MM.1S (cell line): ENCODE measurements around the gene ASPRV1.

Source experiments
- DNase-seq: peaks from one replicate; pipeline ENCODE4 v3.0.0-alpha.2; 2015
- H2AFZ ChIP-seq: fragments of 300-600 bp; sonication (generic); 2 replicates; pipeline ENCODE4 v1.6.0; 2016; ENCODE audit warnings: antibody characterized with exemption, low read length
- H3F3A ChIP-seq: fragments of 300-600 bp; sonication (generic); 2 replicates; pipeline ENCODE4 v1.6.1; 2016; ENCODE audit warnings: mild to moderate bottlenecking, antibody characterized with exemption, low read length, moderate library complexity, mixed read lengths; ENCODE audit not compliant: insufficient read depth
- H3K27ac ChIP-seq: fragments of 300-600 bp; sonication (generic); 2 replicates; pipeline ENCODE4 v1.5.1; 2016; ENCODE audit warnings: mild to moderate bottlenecking, low read length
- H3K27me3 ChIP-seq: fragments of 300-600 bp; sonication (generic); replicated peaks from 2 replicates; pipeline ENCODE4 v1.6.0; 2016; ENCODE audit warnings: low read length; ENCODE audit not compliant: insufficient read depth
- H3K36me3 ChIP-seq: fragments of 300-600 bp; sonication (generic); replicated peaks from 2 replicates; pipeline ENCODE4 v1.6.1; 2016; ENCODE audit warnings: mild to moderate bottlenecking, low read length, mixed read lengths; ENCODE audit not compliant: insufficient read depth
- H3K4me1 ChIP-seq: fragments of 300-600 bp; sonication (generic); 2 replicates; pipeline ENCODE4 v1.6.1; 2016; ENCODE audit warnings: low read length, mixed read lengths
- H3K4me2 ChIP-seq: fragments of 300-600 bp; sonication (generic); 2 replicates; pipeline ENCODE4 v1.6.0; 2016; ENCODE audit warnings: low read depth, low read length
- H3K4me3 ChIP-seq: fragments of 300-600 bp; sonication (generic); 2 replicates; pipeline ENCODE4 v1.5.1; 2016; ENCODE audit warnings: low read length, mixed read lengths
- H3K79me2 ChIP-seq: fragments of 300-600 bp; sonication (generic); 2 replicates; pipeline ENCODE4 v1.6.1; 2016; ENCODE audit warnings: mixed run types, low read length, mixed read lengths
- H3K9ac ChIP-seq: fragments of 300-600 bp; sonication (generic); 2 replicates; pipeline ENCODE4 v1.6.1; 2016; ENCODE audit warnings: low read length, mixed read lengths
- H3K9me2 ChIP-seq: fragments of 300-600 bp; sonication (generic); replicated peaks from 2 replicates; pipeline ENCODE4 v1.6.1; 2016; ENCODE audit warnings: mild to moderate bottlenecking, low read length, mixed read lengths; ENCODE audit not compliant: insufficient read depth
- H3K9me3 ChIP-seq: fragments of 300-600 bp; sonication (generic); replicated peaks from 2 replicates; pipeline ENCODE4 v1.6.1; 2016; ENCODE audit warnings: mild to moderate bottlenecking, low read length, mixed read lengths; ENCODE audit not compliant: insufficient read depth
- H4K20me1 ChIP-seq: fragments of 300-600 bp; sonication (generic); 2 replicates; pipeline ENCODE4 v1.6.1; 2016; ENCODE audit warnings: mild to moderate bottlenecking, low read length, moderate library complexity, mixed read lengths; ENCODE audit not compliant: insufficient read depth
- CTCF ChIP-seq: fragments of 300-600 bp; sonication (generic); IDR thresholded peaks from 2 replicates; pipeline ENCODE4 v1.5.1; 2016; ENCODE audit warnings: antibody characterized with exemption, low read length, mixed read lengths
- EZH2 ChIP-seq: fragments of 300-600 bp; sonication (generic); optimal IDR thresholded peaks from 2 replicates; pipeline ENCODE3; 2017; ENCODE audit warnings: low read depth, mild to moderate bottlenecking, antibody characterized with exemption, low read length, mixed read lengths
- EZH2phosphoT487 ChIP-seq: fragments of 300-600 bp; sonication (generic); IDR thresholded peaks from 2 replicates; pipeline ENCODE4 v1.6.1; 2018; ENCODE audit warnings: antibody characterized with exemption, low read length

The ASPRV1 gene

GRCh38 chr2:69961496-69961895 is at the start of gene ASPRV1:
Gene ASPRV1, minus strand, starts transcription at chr2:69961631. Its CDS starts 195 bp downstream, at chr2:69961436.
- no peak within 1 kb of the TSS for H3K4me3 ChIP-seq
- no peaks in the 10 kb centered on the region for H3F3A ChIP-seq
- H3K27me3 ChIP-seq: no peaks in the 10 kb centered on the region
- no peak within 1 kb of the TSS for H2AFZ ChIP-seq
- no peaks in the 10 kb centered on the region for H3K4me1 ChIP-seq
- DNase-seq: no peak
- no peak within 1 kb of the TSS for H3K9ac ChIP-seq
- H3K36me3 ChIP-seq: no peaks in the 10 kb centered on the region
- H4K20me1 ChIP-seq: no peaks in the 10 kb centered on the region
- no peak within 1 kb of the TSS for H3K4me2 ChIP-seq
- H3K9me2 ChIP-seq: no peaks in the 10 kb centered on the region
- no peak for TF ChIP-seq CTCF
- TF ChIP-seq EZH2phosphoT487: no peak
- no peak for TF ChIP-seq EZH2
- H3K79me2 ChIP-seq: no peaks in the 10 kb centered on the region
- no peaks in the 10 kb centered on the region for H3K9me3 ChIP-seq
- no peak within 1 kb of the TSS for H3K27ac ChIP-seq

- no peak overlapping the region for H3K27ac ChIP-seq
- no peaks in the 10 kb centered on the region for H3F3A ChIP-seq
- no peaks in the 10 kb centered on the region for H3K27me3 ChIP-seq
- H3K79me2 ChIP-seq: no peaks in the 10 kb centered on the region
- H3K9me2 ChIP-seq: no peaks in the 10 kb centered on the region
- no peak overlapping the region for H3K9ac ChIP-seq
- H4K20me1 ChIP-seq: no peaks in the 10 kb centered on the region
- DNase-seq: no peak
- TF ChIP-seq EZH2: no peak
- no peak for TF ChIP-seq EZH2phosphoT487
- no peak for TF ChIP-seq CTCF
- H3K4me3 ChIP-seq: no peak overlapping the region
- H3K36me3 ChIP-seq: no peaks in the 10 kb centered on the region
- H3K9me3 ChIP-seq: no peaks in the 10 kb centered on the region
- no peaks in the 10 kb centered on the region for H3K4me1 ChIP-seq
- no peak overlapping the region for H2AFZ ChIP-seq
- H3K4me2 ChIP-seq: no peak overlapping the region
These were observed 49.2 kb upstream of the ASPRV1 start for GRCh38 chr2:70010576-70011111.

GRCh38 chr2:70009762-70010575 is 48.5 kb upstream of the ASPRV1 start:
- no peaks in the 10 kb centered on the region for H3K27me3 ChIP-seq
- H3K4me2 ChIP-seq: no peak overlapping the region
- H3K4me1 ChIP-seq: no peaks in the 10 kb centered on the region
- H3F3A ChIP-seq: no peaks in the 10 kb centered on the region
- no peaks in the 10 kb centered on the region for H3K79me2 ChIP-seq
- H3K9me2 ChIP-seq: no peaks in the 10 kb centered on the region
- H3K9me3 ChIP-seq: no peaks in the 10 kb centered on the region
- no peaks in the 10 kb centered on the region for H3K36me3 ChIP-seq
- H3K4me3 ChIP-seq: no peak overlapping the region
- no peak overlapping the region for H3K9ac ChIP-seq
- no peak overlapping the region for H3K27ac ChIP-seq
- DNase-seq: no peak
- no peaks in the 10 kb centered on the region for H4K20me1 ChIP-seq
- H2AFZ ChIP-seq: no peak overlapping the region
- no peak for TF ChIP-seq EZH2
- no peak for TF ChIP-seq EZH2phosphoT487
- no peak for TF ChIP-seq CTCF
